ENCODE results near the gene COL9A1. TPM values are rescaled to one million over a fixed set of nuclear protein-coding genes. Genes with fewer than 3 reads are reported as not detected.

COL9A1 gene
- polyA plus RNA-seq, 2 of the 4 experiments (the other 2 are of a cell fraction) = 0.03 TPM; not detected in 1

- ChIA-PET POLR2A (no interaction called here), CTCF (interaction anchor here (2.9 kb wide), 1 partner anchor 10 kb away, joined by 16 read pairs; no protein-coding TSS in a partner anchor)
- no peak overlapping the region for H3K4me3 ChIP-seq
- H3K4me2 ChIP-seq = no peak overlapping the region
- WGBS (ENCODE audit: missing lambda C conversion rate) = 7% methylated on average over 2 of the region's 2 CpGs
- no peak overlapping the region for H3K27ac ChIP-seq
- TF ChIP-seq, protein P1, sequence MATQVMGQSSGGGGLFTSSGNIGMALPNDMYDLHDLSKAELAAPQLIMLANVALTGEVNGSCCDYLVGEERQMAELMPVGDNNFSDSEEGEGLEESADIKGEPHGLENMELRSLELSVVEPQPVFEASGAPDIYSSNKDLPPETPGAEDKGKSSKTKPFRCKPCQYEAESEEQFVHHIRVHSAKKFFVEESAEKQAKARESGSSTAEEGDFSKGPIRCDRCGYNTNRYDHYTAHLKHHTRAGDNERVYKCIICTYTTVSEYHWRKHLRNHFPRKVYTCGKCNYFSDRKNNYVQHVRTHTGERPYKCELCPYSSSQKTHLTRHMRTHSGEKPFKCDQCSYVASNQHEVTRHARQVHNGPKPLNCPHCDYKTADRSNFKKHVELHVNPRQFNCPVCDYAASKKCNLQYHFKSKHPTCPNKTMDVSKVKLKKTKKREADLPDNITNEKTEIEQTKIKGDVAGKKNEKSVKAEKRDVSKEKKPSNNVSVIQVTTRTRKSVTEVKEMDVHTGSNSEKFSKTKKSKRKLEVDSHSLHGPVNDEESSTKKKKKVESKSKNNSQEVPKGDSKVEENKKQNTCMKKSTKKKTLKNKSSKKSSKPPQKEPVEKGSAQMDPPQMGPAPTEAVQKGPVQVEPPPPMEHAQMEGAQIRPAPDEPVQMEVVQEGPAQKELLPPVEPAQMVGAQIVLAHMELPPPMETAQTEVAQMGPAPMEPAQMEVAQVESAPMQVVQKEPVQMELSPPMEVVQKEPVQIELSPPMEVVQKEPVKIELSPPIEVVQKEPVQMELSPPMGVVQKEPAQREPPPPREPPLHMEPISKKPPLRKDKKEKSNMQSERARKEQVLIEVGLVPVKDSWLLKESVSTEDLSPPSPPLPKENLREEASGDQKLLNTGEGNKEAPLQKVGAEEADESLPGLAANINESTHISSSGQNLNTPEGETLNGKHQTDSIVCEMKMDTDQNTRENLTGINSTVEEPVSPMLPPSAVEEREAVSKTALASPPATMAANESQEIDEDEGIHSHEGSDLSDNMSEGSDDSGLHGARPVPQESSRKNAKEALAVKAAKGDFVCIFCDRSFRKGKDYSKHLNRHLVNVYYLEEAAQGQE (IDR thresholded peaks at IDR 0.05) = no peak
- TF ChIP-seq, protein P2, sequence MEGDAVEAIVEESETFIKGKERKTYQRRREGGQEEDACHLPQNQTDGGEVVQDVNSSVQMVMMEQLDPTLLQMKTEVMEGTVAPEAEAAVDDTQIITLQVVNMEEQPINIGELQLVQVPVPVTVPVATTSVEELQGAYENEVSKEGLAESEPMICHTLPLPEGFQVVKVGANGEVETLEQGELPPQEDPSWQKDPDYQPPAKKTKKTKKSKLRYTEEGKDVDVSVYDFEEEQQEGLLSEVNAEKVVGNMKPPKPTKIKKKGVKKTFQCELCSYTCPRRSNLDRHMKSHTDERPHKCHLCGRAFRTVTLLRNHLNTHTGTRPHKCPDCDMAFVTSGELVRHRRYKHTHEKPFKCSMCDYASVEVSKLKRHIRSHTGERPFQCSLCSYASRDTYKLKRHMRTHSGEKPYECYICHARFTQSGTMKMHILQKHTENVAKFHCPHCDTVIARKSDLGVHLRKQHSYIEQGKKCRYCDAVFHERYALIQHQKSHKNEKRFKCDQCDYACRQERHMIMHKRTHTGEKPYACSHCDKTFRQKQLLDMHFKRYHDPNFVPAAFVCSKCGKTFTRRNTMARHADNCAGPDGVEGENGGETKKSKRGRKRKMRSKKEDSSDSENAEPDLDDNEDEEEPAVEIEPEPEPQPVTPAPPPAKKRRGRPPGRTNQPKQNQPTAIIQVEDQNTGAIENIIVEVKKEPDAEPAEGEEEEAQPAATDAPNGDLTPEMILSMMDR (IDR thresholded peaks at IDR 0.05) = peak; percentile 19; the same call in 1 of the 3 replicates
- no peak for TF ChIP-seq HOXB13 (CRISPR knock-in tag; IDR thresholded peaks at IDR 0.05; ENCODE audit: low read depth)
- TF ChIP-seq NFE2L2 (conservative IDR thresholded peaks at IDR 0.05; ENCODE audit: low read length) = no peak
- 0 out of 5 replicates have a peak, but pooled peaks of 1 of the 2 experiments have one; percentile 5 for TF ChIP-seq RAD21 (conservative IDR thresholded peaks at IDR 0.05 in 1 of 2, IDR thresholded peaks at IDR 0.05 in 1 of 2)
- ATAC-seq = peak; percentile 66 to 71; a peak in 4 of 6 replicates
- H3K9me3 ChIP-seq = no peaks in the 10 kb centered on the region
- peak; percentile 6 to 16 for DNase-seq (ENCODE audit: low read depth in 1 of 2, low spot score in 1 of 2)
- no peak for FAIRE-seq
- no peaks in the 10 kb centered on the region for H3K4me1 ChIP-seq
Observed at GRCh38 chr6:70210462-70210861, 92.4 kb downstream of the COL9A1 start.

DNA sequence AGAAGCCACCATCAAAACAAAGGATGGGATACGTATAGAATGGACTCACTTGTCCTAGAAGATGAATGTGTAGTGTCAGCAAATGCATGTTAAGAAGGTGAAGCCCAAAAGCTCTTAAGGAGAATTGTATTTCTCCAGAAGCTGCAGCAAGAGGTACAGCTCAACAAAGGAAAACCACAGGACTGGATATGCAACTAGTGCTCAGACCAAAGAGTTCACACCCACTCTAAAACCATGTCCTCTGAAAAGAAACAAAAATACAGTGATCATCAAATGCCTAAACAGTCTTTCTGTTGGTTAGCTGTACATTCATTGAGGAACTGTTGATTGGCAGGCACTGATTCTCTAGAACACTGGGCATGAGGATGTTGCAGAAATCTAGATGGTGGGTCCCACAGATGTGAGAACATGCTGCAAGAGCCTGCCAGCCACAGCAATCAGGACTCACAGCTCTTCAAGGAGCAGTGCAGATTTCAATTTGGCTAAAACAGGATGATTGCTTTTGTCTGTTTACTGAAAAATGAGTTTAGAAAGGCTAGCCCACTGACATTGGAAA, 94.6 kb downstream of the COL9A1 start:
- ATAC-seq (no peak), DNase-seq (ENCODE audit: low read depth in 1 of 2, low spot score in 1 of 2) (no peak), FAIRE-seq (no peak)
- ChIA-PET CTCF (interaction anchor here (1.0 kb wide), 1 partner anchor 13 kb away, joined by 5 read pairs; no protein-coding TSS in a partner anchor), POLR2A (no interaction called here)
- 18% methylated on average over 1 of the region's 1 CpG for WGBS (ENCODE audit: missing lambda C conversion rate)
- no peak overlapping the region for H3K4me2 ChIP-seq
- no peak overlapping the region for H3K4me3 ChIP-seq
- H3K4me1 ChIP-seq = no peaks in the 10 kb centered on the region
- H3K27ac ChIP-seq = no peak overlapping the region
- TF ChIP-seq MYC (IDR thresholded peaks at IDR 0.05; ENCODE audit: borderline replicate concordance, low read length) (no peak), NPAS2 (CRISPR knock-in tag; IDR thresholded peaks at IDR 0.05; ENCODE audit: borderline replicate concordance) (no peak), MAX (IDR thresholded peaks at IDR 0.05) (no peak), CBX2 (IDR thresholded peaks at IDR 0.05; ENCODE audit: borderline replicate concordance, low read depth) (no peak), FOXS1 (CRISPR knock-in tag; IDR thresholded peaks at IDR 0.05) (no peak), JUNB (IDR thresholded peaks at IDR 0.05) (no peak), HOXB5 (CRISPR knock-in tag; IDR thresholded peaks at IDR 0.05) (no peak), MAZ (IDR thresholded peaks at IDR 0.05; ENCODE audit: borderline replicate concordance, low read depth, low read length) (no peak), KDM1A (IDR thresholded peaks at IDR 0.05; ENCODE audit: low read depth) (no peak), BHLHE40 (IDR thresholded peaks at IDR 0.05; ENCODE audit: low read depth, low read length) (no peak), SMC3 (IDR thresholded peaks at IDR 0.05) (no peak), HMGXB4 (CRISPR knock-in tag; IDR thresholded peaks at IDR 0.05; ENCODE audit: borderline replicate concordance) (no peak), FOSB (CRISPR knock-in tag; IDR thresholded peaks at IDR 0.05) (no peak), CHD2 (IDR thresholded peaks at IDR 0.05; ENCODE audit: low read length, partially characterized antibody) (no peak), TFCP2L1 (CRISPR knock-in tag; IDR thresholded peaks at IDR 0.05) (no peak), NR3C1 (IDR thresholded peaks at IDR 0.05) (no peak)
- TF ChIP-seq, protein P1 (IDR thresholded peaks at IDR 0.05) = no peak
- TF ChIP-seq, protein P3, sequence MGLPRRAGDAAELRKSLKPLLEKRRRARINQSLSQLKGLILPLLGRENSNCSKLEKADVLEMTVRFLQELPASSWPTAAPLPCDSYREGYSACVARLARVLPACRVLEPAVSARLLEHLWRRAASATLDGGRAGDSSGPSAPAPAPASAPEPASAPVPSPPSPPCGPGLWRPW (IDR thresholded peaks at IDR 0.05) = no peak
- TF ChIP-seq, protein P4, sequence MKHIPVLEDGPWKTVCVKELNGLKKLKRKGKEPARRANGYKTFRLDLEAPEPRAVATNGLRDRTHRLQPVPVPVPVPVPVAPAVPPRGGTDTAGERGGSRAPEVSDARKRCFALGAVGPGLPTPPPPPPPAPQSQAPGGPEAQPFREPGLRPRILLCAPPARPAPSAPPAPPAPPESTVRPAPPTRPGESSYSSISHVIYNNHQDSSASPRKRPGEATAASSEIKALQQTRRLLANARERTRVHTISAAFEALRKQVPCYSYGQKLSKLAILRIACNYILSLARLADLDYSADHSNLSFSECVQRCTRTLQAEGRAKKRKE (CRISPR knock-in tag; IDR thresholded peaks at IDR 0.05; ENCODE audit: low read depth) = no peak
- H3K9me3 ChIP-seq = no peaks in the 10 kb centered on the region
